ENCODE data around the gene USP6NL.

- TF ChIP-seq CTCF (conservative IDR thresholded peaks at IDR 0.05 in 1 of 2, IDR thresholded peaks at IDR 0.05 in 1 of 2; ENCODE audit: extremely low read depth in 1 of 2, insufficient read depth in 1 of 2, low read depth in 1 of 2, low read length in 2 of 2) = no peak
- no peak for TF ChIP-seq EZH2 (IDR thresholded peaks at IDR 0.05; ENCODE audit: borderline replicate concordance, low read length)
Measured at GRCh38 chr10:11548065-11548767, 63.2 kb downstream of the USP6NL start.
